ENCODE results near the gene IQCM.

The IQCM gene

GRCh38 chr4:149768477-149768876 lies 47.2 kb downstream of the IQCM start:
- no peak for DNase-seq

- no peak for DNase-seq
Observed at GRCh38 chr4:149766135-149766534, 49.5 kb downstream of the IQCM start.

- DNase-seq: no peak
Observed at GRCh38 chr4:149765630-149766029, 50.0 kb downstream of the IQCM start.

- DNase-seq: no peak
Observed at GRCh38 chr4:149755969-149756368, 59.7 kb downstream of the IQCM start.

- no peak for DNase-seq
Observed at GRCh38 chr4:149754526-149754925, 61.1 kb downstream of the IQCM start.

- DNase-seq: no peak
Observed at GRCh38 chr4:149752729-149753128, 62.9 kb downstream of the IQCM start.

GRCh38 chr4:149751174-149751573 lies 64.5 kb downstream of the IQCM start:
- no peak for DNase-seq

GRCh38 chr4:149749784-149750183 lies 65.9 kb downstream of the IQCM start:
- DNase-seq: no peak

- DNase-seq: no peak
Observed at GRCh38 chr4:149747646-149748045, 68.0 kb downstream of the IQCM start.

GRCh38 chr4:149746276-149746675 lies 69.4 kb downstream of the IQCM start:
- DNase-seq: no peak

- no peak for DNase-seq
Observed at GRCh38 chr4:149741186-149741831, 74.3 kb downstream of the IQCM start.

- no peak for DNase-seq
Observed at GRCh38 chr4:149738156-149738555, 77.5 kb downstream of the IQCM start.

GRCh38 chr4:149735796-149736195 lies 79.8 kb downstream of the IQCM start:
- DNase-seq: no peak

- no peak for DNase-seq
Observed at GRCh38 chr4:149728444-149728843, 87.2 kb downstream of the IQCM start.

GRCh38 chr4:149727663-149728062 lies 88.0 kb downstream of the IQCM start:
- no peak for DNase-seq

- no peak for DNase-seq
Observed at GRCh38 chr4:149723065-149723464, 92.6 kb downstream of the IQCM start.

GRCh38 chr4:149719806-149720205 lies 95.8 kb downstream of the IQCM start:
- no peak for DNase-seq

- DNase-seq: no peak
Observed at GRCh38 chr4:149719357-149719756, 96.3 kb downstream of the IQCM start.

GRCh38 chr4:149718500-149718899 lies 97.1 kb downstream of the IQCM start:
- no peak for DNase-seq

GRCh38 chr4:149716728-149717127 lies 98.9 kb downstream of the IQCM start:
- DNase-seq: no peak

GRCh38 chr4:149715822-149716585 lies 99.6 kb downstream of the IQCM start:
- no peak for DNase-seq

GRCh38 chr4:149713031-149713430 lies 102.6 kb downstream of the IQCM start:
- DNase-seq: no peak

- DNase-seq: no peak
Observed at GRCh38 chr4:149711593-149712365, 103.9 kb downstream of the IQCM start.

- no peak for DNase-seq
Observed at GRCh38 chr4:149709640-149710039, 106.0 kb downstream of the IQCM start.
